Effector memory CD8-positive, alpha-beta T cell (primary cell): Measurements from ENCODE around the gene OR6Q1.
"Not testable (repeated sequence)": the region's sequence is repeated elsewhere in the genome, so short reads cannot be mapped to it uniquely, and the experiment has no call there.

Source experiments
- ATAC-seq: fragments of 150-1000 bp; cut with Tn5 transposase; replicated peaks from 2 replicates; pipeline ENCODE4 v1.10.0; 2021; ENCODE audit warnings: mild to moderate bottlenecking, moderate library complexity
- DNase-seq, 3 experiments: peaks; one replicate each; pipeline ENCODE4 v3.0.0; 2021
- H3K27ac Mint-ChIP-seq, 2 donors: one replicate each; pipeline ENCODE4 v1.8.0; 2022; ENCODE audit warnings: mild to moderate bottlenecking in 2 of 2, mixed read lengths in 2 of 2, moderate library complexity in 2 of 2
- H3K27me3 Mint-ChIP-seq, 2 donors: one replicate each; pipeline ENCODE4 v1.8.0; 2022; ENCODE audit warnings: mixed read lengths in 2 of 2
- H3K36me3 Mint-ChIP-seq: one replicate; pipeline ENCODE4 v1.8.0; 2022; ENCODE audit warnings: mild to moderate bottlenecking, moderate library complexity, mixed read lengths; ENCODE audit not compliant: insufficient read depth
- H3K4me1 Mint-ChIP-seq, 2 donors: one replicate each; pipeline ENCODE4 v1.8.0; 2022; ENCODE audit warnings: low read depth in 2 of 2, mixed read lengths in 2 of 2
- H3K4me3 Mint-ChIP-seq, 2 donors: one replicate each; pipeline ENCODE4 v1.8.0; 2022; ENCODE audit warnings: mild to moderate bottlenecking in 2 of 2, mixed read lengths in 2 of 2, moderate library complexity in 2 of 2
- H3K9me3 Mint-ChIP-seq, 2 donors: one replicate each; pipeline ENCODE4 v1.8.0; 2022; ENCODE audit warnings: mixed read lengths in 2 of 2
- total RNA-seq, 9 experiments: gene quantifications; one replicate each; lab custom pipeline; 2026; lab: John Stamatoyannopoulos, UW

OR6Q1 gene, protein sequence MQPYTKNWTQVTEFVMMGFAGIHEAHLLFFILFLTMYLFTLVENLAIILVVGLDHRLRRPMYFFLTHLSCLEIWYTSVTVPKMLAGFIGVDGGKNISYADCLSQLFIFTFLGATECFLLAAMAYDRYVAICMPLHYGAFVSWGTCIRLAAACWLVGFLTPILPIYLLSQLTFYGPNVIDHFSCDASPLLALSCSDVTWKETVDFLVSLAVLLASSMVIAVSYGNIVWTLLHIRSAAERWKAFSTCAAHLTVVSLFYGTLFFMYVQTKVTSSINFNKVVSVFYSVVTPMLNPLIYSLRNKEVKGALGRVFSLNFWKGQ
- total RNA-seq = 0 to 0.19 (median 0) reads per million in 9 experiments

- no peak within 1 kb of the TSS for H3K4me3 Mint-ChIP-seq
- H3K9me3 Mint-ChIP-seq = peaks cover 1 to 19% of the 10 kb centered on the region in 2 donors
- no peaks in the 10 kb centered on the region for H3K4me1 Mint-ChIP-seq
- no peak within 1 kb of the TSS for H3K27ac Mint-ChIP-seq
- peaks cover 26 to 34% of the 10 kb centered on the region in 2 donors for H3K27me3 Mint-ChIP-seq
- DNase-seq = no peak
- H3K36me3 Mint-ChIP-seq = no peaks in the 10 kb centered on the region
- ATAC-seq = no peak
These were observed at the start of gene OR6Q1 for GRCh38 chr11:58030653-58031052. Gene OR6Q1, plus strand, starts transcription at chr11:58030953. Its CDS starts 0 bp downstream, at chr11:58030953.

DNA sequence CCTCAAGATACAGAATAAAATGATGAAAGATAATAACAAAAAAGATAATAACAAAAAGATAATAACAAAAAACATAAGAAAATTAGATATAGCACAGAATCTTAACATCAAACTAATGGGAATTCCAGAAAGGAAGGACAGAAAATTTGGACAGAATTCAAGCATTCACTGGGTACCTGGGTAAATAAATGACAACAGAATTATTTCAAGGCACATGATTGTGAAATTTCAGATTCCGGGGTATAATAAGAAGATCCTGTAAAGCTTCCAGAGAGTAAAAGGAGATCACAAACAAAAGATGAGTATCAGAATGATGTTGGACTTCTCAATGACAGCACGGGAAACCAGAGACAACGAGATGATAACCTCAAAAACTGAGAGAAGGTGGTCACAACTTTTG lies 49.2 kb upstream of the OR6Q1 start:
- ATAC-seq (no peak), DNase-seq (no peak)
- no peaks in the 10 kb centered on the region for H3K36me3 Mint-ChIP-seq
- no peak overlapping the region for H3K27ac Mint-ChIP-seq
- no peak overlapping the region for H3K4me3 Mint-ChIP-seq
- H3K9me3 Mint-ChIP-seq = no peaks in the 10 kb centered on the region
- H3K27me3 Mint-ChIP-seq = peaks cover 6 to 8% of the 10 kb centered on the region in 2 donors
- no peaks in the 10 kb centered on the region for H3K4me1 Mint-ChIP-seq

DNA sequence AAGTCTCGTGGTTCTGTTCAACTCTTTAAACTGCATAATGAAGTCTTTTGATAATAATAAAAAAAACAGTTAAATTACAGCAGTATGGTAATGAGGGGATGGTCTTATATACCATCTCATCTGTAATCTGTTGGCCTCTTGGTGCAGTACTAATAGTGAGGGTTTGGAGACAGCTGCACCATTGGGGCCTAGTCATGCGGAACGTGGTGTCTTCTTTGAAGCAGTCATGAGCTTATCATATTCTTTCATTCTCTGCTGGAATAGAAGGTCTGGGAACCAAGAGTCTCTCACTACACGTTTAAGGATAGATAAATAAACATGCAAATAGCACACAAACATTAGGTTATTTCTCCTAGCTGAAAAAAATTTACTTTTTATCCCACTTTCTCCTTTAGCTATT lies 48.0 kb upstream of the OR6Q1 start:
- Mint-ChIP-seq H3K36me3 (no peaks in the 10 kb centered on the region), H3K4me1 (no peaks in the 10 kb centered on the region), H3K4me3 (no peak overlapping the region), H3K27me3 (peaks cover under 1 to 6% of the 10 kb centered on the region in 2 donors), H3K27ac (no peak overlapping the region), H3K9me3 (no peaks in the 10 kb centered on the region)
- ATAC-seq (no peak), DNase-seq (no peak)

DNA sequence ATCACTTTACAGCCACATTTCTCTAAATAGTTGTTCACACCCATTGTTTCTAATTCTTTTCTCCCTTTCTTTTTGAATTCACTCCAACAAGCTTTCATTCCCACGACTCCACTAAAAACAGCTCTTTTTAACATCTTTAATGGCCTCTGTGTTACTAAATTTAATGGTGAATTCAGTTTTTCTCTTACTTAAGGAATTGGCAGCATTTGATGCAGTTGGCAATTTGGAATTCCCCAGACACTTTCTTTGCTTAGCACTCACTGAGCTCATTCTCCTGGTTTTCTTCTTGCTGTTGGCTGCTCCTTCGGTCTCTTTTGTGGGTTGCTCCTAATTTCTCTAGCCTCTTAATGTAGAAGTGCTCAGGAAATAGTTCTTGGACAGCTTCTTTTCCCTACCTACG lies 47.6 kb upstream of the OR6Q1 start:
- no peaks in the 10 kb centered on the region for H3K36me3 Mint-ChIP-seq
- no peaks in the 10 kb centered on the region for H3K4me1 Mint-ChIP-seq
- H3K9me3 Mint-ChIP-seq = no peaks in the 10 kb centered on the region

DNA sequence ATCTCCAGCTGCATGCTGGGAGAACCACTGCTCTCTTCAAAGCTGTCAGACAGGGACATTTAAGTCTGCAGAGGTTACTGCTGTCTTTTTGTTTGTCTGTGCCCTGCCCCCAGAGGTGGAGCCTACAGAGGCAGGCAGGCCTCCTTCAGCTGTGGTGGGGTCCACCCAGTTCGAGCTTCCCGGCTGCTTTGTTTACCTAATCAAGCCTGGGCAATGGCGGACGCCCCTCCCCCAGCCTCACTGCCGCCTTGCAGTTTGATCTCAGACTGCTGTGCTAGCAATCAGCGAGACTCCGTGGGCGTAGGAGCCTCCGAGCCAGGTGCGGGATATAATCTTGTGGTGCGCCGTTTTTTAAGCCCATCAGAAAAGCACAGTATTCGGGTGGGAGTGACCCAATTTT lies 31.2 kb upstream of the OR6Q1 start:
- H3K4me1 Mint-ChIP-seq, DNase-seq, H3K4me3 Mint-ChIP-seq, H3K27ac Mint-ChIP-seq, ATAC-seq, H3K36me3 Mint-ChIP-seq, H3K9me3 Mint-ChIP-seq: not testable (repeated sequence)
- H3K27me3 Mint-ChIP-seq = peaks cover 15 to 28% of the 10 kb centered on the region in 2 donors

More for the DNA sequence above, 47.6 kb upstream of the OR6Q1 start:
- Mint-ChIP-seq H3K27ac (no peak overlapping the region), H3K4me3 (no peak overlapping the region), H3K27me3 (peaks cover 0 to 6% of the 10 kb centered on the region in 2 donors)
- DNase-seq = no peak
- ATAC-seq = no peak

- DNase-seq, H3K27ac Mint-ChIP-seq, ATAC-seq, H3K36me3 Mint-ChIP-seq, H3K4me1 Mint-ChIP-seq, H3K9me3 Mint-ChIP-seq, H3K4me3 Mint-ChIP-seq: not testable (repeated sequence)
- H3K27me3 Mint-ChIP-seq = peaks cover 20 to 33% of the 10 kb centered on the region in 2 donors
These were observed 30.7 kb upstream of the OR6Q1 start for GRCh38 chr11:58000021-58000420.

DNA sequence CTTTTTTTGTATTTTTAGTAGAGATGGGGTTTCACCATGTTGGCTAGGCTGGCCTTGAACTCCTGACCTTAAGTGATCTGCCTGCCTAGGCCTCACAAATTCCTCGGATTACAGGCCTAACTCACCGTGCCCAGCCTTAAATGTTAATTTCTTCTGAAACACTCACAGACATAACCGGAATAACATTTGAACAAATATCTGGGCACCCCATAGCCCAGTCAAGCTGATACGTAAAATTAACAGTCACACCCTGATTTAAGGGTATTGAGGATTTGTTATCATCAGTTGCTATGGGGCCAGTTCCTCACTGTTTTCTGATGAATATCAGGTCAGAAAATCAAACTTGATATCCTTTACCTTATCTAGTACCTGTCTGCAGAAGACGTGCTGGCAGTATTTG lies 30.1 kb upstream of the OR6Q1 start:
- Mint-ChIP-seq H3K27ac (no peak overlapping the region), H3K9me3 (peaks cover 0 to 1% of the 10 kb centered on the region in 2 donors), H3K27me3 (peaks cover 25 to 39% of the 10 kb centered on the region in 2 donors), H3K4me3 (no peak overlapping the region), H3K36me3 (no peaks in the 10 kb centered on the region), H3K4me1 (no peaks in the 10 kb centered on the region)
- ATAC-seq (no peak), DNase-seq (no peak)

DNA sequence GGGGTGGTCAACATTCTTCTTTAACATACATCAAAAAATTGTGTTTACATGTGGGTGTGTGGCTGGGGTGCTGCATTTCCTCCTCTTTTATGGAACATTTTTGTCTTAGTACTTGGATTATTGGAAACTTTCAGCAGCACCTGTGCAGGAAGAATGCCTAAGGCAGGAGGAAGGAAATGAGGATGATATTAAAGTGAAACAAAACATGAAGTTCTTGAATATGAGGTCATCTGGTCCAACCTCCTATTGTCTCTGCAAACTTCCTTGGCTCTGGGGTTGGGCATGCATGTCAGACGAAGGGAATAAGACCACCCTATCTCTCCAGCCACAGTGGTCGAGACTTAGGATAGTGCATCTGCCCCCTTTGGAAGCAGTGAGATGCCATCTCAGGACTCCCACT lies 27.7 kb upstream of the OR6Q1 start:
- Mint-ChIP-seq H3K27me3 (peaks cover 25 to 45% of the 10 kb centered on the region in 2 donors), H3K4me3 (no peak overlapping the region), H3K4me1 (no peaks in the 10 kb centered on the region), H3K27ac (no peak overlapping the region), H3K9me3 (peaks cover 0 to 1% of the 10 kb centered on the region in 2 donors), H3K36me3 (no peaks in the 10 kb centered on the region)
- no peak for DNase-seq
- no peak for ATAC-seq

DNA sequence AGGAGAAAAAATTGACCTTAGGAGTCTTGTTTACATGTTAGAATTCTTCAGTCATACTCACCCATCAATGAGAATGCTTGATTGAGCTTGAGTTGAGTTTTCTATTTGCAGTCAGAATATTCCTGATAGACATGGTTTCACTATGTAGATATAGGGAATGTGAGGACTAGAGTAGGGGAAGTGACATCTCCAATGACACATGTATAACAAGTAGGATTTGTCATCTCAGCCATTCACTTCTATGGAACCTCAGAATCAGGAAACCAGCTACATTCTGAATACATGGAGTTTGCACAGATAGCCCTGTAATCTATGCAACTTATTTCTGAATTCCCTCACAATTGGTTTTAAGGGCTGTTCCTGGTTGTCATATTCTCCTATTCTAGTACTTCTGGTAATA lies 27.2 kb upstream of the OR6Q1 start:
- DNase-seq = no peak
- H3K27me3 Mint-ChIP-seq = peaks cover 25 to 45% of the 10 kb centered on the region in 2 donors
- no peak overlapping the region for H3K4me3 Mint-ChIP-seq
- H3K9me3 Mint-ChIP-seq = peaks cover 0 to 1% of the 10 kb centered on the region in 2 donors
- H3K36me3 Mint-ChIP-seq = no peaks in the 10 kb centered on the region
- H3K27ac Mint-ChIP-seq = no peak overlapping the region
- no peak for ATAC-seq
- H3K4me1 Mint-ChIP-seq = no peaks in the 10 kb centered on the region

- no peak for DNase-seq
- H3K36me3 Mint-ChIP-seq = no peaks in the 10 kb centered on the region
These were observed 26.1 kb upstream of the OR6Q1 start for GRCh38 chr11:58004664-58005063.

GRCh38 chr11:58006940-58007339 lies 23.8 kb upstream of the OR6Q1 start:
- Mint-ChIP-seq H3K9me3 (peaks cover 0 to 1% of the 10 kb centered on the region in 2 donors), H3K27me3 (peaks cover 31 to 37% of the 10 kb centered on the region in 2 donors), H3K4me3 (no peak overlapping the region), H3K27ac (no peak overlapping the region), H3K4me1 (no peaks in the 10 kb centered on the region), H3K36me3 (no peaks in the 10 kb centered on the region)
- ATAC-seq = no peak
- no peak for DNase-seq

More at GRCh38 chr11:58004664-58005063, 26.1 kb upstream of the OR6Q1 start:
- Mint-ChIP-seq H3K4me1 (no peaks in the 10 kb centered on the region), H3K4me3 (no peak overlapping the region), H3K27me3 (peaks cover 25 to 45% of the 10 kb centered on the region in 2 donors), H3K9me3 (peaks cover 0 to 1% of the 10 kb centered on the region in 2 donors), H3K27ac (no peak overlapping the region)
- ATAC-seq = no peak

DNA sequence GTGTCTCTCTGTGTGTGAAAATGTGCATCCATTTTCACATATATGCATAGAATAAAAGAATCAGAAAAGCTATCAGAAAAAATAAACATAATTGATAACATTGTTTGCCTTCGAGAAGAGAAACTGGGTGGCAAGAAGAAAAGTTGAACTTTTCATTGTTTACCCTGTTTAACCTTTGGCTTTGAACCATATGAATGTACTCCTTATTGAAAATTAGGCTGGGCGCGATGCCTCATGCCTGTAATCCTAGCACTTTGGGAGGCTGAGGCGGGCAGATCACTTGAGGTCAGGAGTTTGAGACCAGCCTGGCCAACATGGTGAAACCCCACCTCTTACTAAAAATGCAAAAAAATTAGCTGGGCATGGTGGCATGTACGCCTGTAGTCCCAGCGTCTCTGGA lies 19.0 kb upstream of the OR6Q1 start:
- Mint-ChIP-seq H3K4me3 (no peak overlapping the region), H3K9me3 (peaks cover 2 to 7% of the 10 kb centered on the region in 2 donors), H3K27ac (no peak overlapping the region), H3K36me3 (no peaks in the 10 kb centered on the region), H3K27me3 (peaks cover 14 to 22% of the 10 kb centered on the region in 2 donors), H3K4me1 (no peaks in the 10 kb centered on the region)
- no peak for DNase-seq
- ATAC-seq = no peak

GRCh38 chr11:58023435-58023931 lies 7.3 kb upstream of the OR6Q1 start, which contains the start of gene OR9Q1:
Gene OR9Q1, plus strand, starts transcription at chr11:58023881. Its CDS starts 155,564 bp downstream, at chr11:58179445.
- ATAC-seq (no peak), DNase-seq (no peak)
- Mint-ChIP-seq H3K4me3 (no peak within 1 kb of the TSS), H3K27ac (no peak within 1 kb of the TSS), H3K9me3 (no peaks in the 10 kb centered on the region), H3K36me3 (no peaks in the 10 kb centered on the region), H3K4me1 (no peaks in the 10 kb centered on the region), H3K27me3 (peaks cover 5 to 35% of the 10 kb centered on the region in 2 donors)

GRCh38 chr11:58024601-58025091 lies 6.1 kb upstream of the OR6Q1 start:
- DNase-seq = no peak
- H3K27ac Mint-ChIP-seq = no peak overlapping the region

More at GRCh38 chr11:58024601-58025091, 6.1 kb upstream of the OR6Q1 start:
- no peaks in the 10 kb centered on the region for H3K4me1 Mint-ChIP-seq
- H3K9me3 Mint-ChIP-seq = no peaks in the 10 kb centered on the region
- H3K4me3 Mint-ChIP-seq = no peak overlapping the region
- H3K36me3 Mint-ChIP-seq = no peaks in the 10 kb centered on the region
- peaks cover 10 to 37% of the 10 kb centered on the region in 2 donors for H3K27me3 Mint-ChIP-seq
- no peak for ATAC-seq
